ENCODE results near the gene NFU1.

- no peak for TF ChIP-seq CTCF (IDR thresholded peaks at IDR 0.05; ENCODE audit: low read depth, low read length)
- no peak for TF ChIP-seq EZH2phosphoT487 (IDR thresholded peaks at IDR 0.05; ENCODE audit: low read depth)
Measured at GRCh38 chr2:69470911-69471310, 33.7 kb upstream of the NFU1 start.

Data from OCI-LY3 (cell line).